Stimulated activated CD8-positive, alpha-beta memory T cell treated with anti-CD3 and anti-CD28 coated beads, Interleukin-15, amount 100 ng/mL, for 24 hours (primary cell): ENCODE results near the gene MTAP.

ENCODE experiments used
- DNase-seq: peaks from one replicate; pipeline ENCODE4 v3.0.0-alpha.2; 2020; ENCODE audit warnings: low read depth

Gene MTAP

GRCh38 chr9:21969951-21970799 is 167.7 kb downstream of the MTAP start:
- no peak for DNase-seq

- no peak for DNase-seq
These were observed 168.6 kb downstream of the MTAP start for GRCh38 chr9:21970800-21971640.

- DNase-seq: no peak
These were observed 169.9 kb downstream of the MTAP start for GRCh38 chr9:21972361-21972760.

GRCh38 chr9:21974343-21974721 is 171.9 kb downstream of the MTAP start:
- no peak for DNase-seq

GRCh38 chr9:21974722-21975409 is 172.4 kb downstream of the MTAP start:
- no peak for DNase-seq

GRCh38 chr9:21976334-21976875 is 174.0 kb downstream of the MTAP start:
- no peak for DNase-seq

GRCh38 chr9:21982391-21982790 is 180.0 kb downstream of the MTAP start:
- no peak for DNase-seq

GRCh38 chr9:21982861-21983560 is 180.6 kb downstream of the MTAP start:
- DNase-seq: no peak

GRCh38 chr9:21983561-21983935 is 181.1 kb downstream of the MTAP start:
- DNase-seq: no peak

GRCh38 chr9:21984101-21984500 is 181.7 kb downstream of the MTAP start:
- DNase-seq: no peak

- no peak for DNase-seq
These were observed 183.7 kb downstream of the MTAP start for GRCh38 chr9:21985964-21986667.
